Measurements from ENCODE around the gene DEK. TPM values are rescaled to one million over a fixed set of nuclear protein-coding genes. Genes with fewer than 3 reads are reported as not detected.
A peak's percentile ranks its signal among the peaks of the same experiment; 100 is the strongest.

DEK gene
- total and polyA plus RNA-seq, 2 experiments from 2014 or later = 101 to 116 TPM

DNA sequence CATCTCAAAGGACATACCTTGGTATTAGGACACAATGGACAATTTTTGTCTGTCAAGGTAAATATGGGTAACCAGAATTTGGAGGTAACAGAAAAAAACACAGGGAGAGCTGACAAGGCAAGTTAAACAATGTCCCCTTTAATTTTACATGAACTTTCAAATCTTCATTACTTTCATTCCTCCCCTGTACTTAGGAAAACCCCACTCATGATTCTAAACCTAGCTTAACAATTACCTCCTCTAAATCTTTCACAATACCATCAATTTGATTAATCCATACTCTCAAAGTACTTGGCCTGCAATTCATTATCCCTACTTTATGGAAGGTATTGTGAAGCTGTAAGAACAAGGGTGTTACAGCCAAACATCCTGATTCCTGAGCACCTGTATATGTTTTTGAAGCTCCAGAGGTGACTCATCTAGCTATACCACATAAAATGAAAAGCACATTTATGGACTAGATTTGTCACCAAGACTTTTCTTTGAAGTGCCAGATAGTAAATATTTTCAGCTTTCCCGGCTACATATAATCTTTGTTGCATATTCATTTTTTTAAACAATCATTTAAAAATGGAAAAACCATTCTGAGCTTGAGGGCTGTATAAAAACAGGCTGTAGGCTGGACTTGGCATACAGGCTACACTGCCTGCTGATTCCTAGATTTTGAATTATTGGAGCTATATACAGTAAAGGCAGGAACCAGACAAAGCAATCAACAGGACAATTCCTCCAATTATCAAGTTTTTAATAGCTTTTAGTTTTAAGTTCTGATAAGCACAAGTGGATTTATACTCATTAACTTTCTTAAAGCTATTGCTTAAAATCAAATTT, 22.9 kb downstream of the DEK start:
- Histone ChIP-seq H3K27me3 (replicated peaks; ENCODE audit: insufficient read depth) (no peaks in the 10 kb centered on the region), H3K9me2 (ENCODE audit: insufficient read depth) (no peaks in the 10 kb centered on the region), H2AFZ (no peak overlapping the region), H4K20me1 (ENCODE audit: insufficient read depth) (no peaks in the 10 kb centered on the region), H3K4me2 (ENCODE audit: unreplicated experiment) (no peak overlapping the region), H3K27ac (peak overlapping the region; percentile 76), H3K4me1 (ENCODE audit: insufficient read depth) (peaks cover 16% of the 10 kb centered on the region), H3K9me3 (ENCODE audit: low read depth) (no peaks in the 10 kb centered on the region), H3K79me2 (ENCODE audit: insufficient read depth) (peaks cover 93% of the 10 kb centered on the region), H3K4me3 (no peak overlapping the region), H3F3A (ENCODE audit: insufficient read depth) (peaks cover 22% of the 10 kb centered on the region; the same call in 1 of the 2 replicates), H3K36me3 (ENCODE audit: low read depth) (peaks cover 54% of the 10 kb centered on the region), H3K9ac (peak overlapping the region; percentile 29; the same call in 1 of the 2 replicates)
- no peak for TF ChIP-seq EZH2 (IDR thresholded peaks at IDR 0.05; ENCODE audit: insufficient read depth, poor library complexity, severe bottlenecking)
- TF ChIP-seq EZH2phosphoT487 (IDR thresholded peaks at IDR 0.05; ENCODE audit: insufficient read depth, low read depth) = no peak
- DNase-seq = peak; percentile 54
- 44 to 65% methylated on average over 1 of the region's 1 CpG for WGBS, 2 experiments (ENCODE audit: low coverage in 1 of 2, low lambda C conversion rate in 2 of 2, missing lambda C conversion rate in 2 of 2)
- in situ Hi-C loops (cut with MboI) = no loop called here

DNA sequence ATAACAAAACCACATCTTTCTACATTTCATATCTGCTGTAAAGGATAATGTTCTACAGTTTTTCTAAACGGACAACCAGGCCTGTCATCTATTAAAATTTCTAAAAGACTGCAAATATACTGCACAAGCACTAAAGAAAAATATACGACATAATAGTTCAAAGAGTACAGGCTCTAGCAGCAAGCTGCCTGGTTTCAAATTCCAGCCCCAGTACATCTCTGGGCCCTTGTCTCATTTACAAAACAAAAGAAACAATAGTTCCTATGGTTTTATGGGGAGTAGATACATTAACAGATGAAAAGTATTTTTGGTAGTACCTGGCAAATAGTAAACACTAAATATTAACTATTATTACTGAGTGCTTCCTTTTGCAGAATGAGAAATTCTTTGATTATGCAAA, 24.1 kb downstream of the DEK start:
- Histone ChIP-seq H3K36me3 (ENCODE audit: low read depth) (peaks cover 58% of the 10 kb centered on the region), H3K9me3 (ENCODE audit: low read depth) (no peaks in the 10 kb centered on the region), H3K27me3 (replicated peaks; ENCODE audit: insufficient read depth) (no peaks in the 10 kb centered on the region), H3K4me1 (ENCODE audit: insufficient read depth) (peaks cover 16% of the 10 kb centered on the region), H2AFZ (no peak overlapping the region), H3K79me2 (ENCODE audit: insufficient read depth) (peaks cover 87% of the 10 kb centered on the region), H3F3A (ENCODE audit: insufficient read depth) (peaks cover 26% of the 10 kb centered on the region; the same call in 1 of the 2 replicates), H3K9me2 (ENCODE audit: insufficient read depth) (no peaks in the 10 kb centered on the region), H3K27ac (no peak overlapping the region), H3K9ac (no peak overlapping the region), H4K20me1 (ENCODE audit: insufficient read depth) (no peaks in the 10 kb centered on the region), H3K4me3 (no peak overlapping the region), H3K4me2 (ENCODE audit: unreplicated experiment) (no peak overlapping the region)
- no peak for DNase-seq
- in situ Hi-C loops (cut with MboI) = no loop called here
- TF ChIP-seq EZH2 (IDR thresholded peaks at IDR 0.05; ENCODE audit: insufficient read depth, poor library complexity, severe bottlenecking) = no peak
- no peak for TF ChIP-seq EZH2phosphoT487 (IDR thresholded peaks at IDR 0.05; ENCODE audit: insufficient read depth, low read depth)
- 42 to 57% methylated on average over 2 of the region's 2 CpGs for WGBS, 2 experiments (ENCODE audit: low coverage in 1 of 2, low lambda C conversion rate in 2 of 2, missing lambda C conversion rate in 2 of 2)

DNA sequence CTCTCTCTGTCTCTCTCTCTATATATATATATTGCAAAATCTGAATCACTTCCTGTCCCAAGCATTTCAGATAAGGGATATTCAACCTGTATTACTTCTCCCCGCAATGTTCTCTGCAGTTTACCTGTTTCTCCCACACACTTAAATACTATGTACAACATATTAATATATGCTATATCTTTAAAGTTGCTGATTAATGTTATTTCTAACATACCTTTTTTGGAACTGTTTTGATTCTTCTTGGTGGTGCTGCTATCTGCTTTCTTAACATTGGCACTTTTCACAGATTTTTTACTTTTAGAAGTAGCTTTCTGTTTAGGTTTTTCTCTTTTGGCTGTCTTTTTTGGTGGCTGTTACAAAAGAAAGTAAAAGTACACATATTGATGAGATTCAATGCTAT, 27.2 kb downstream of the DEK start:
- TF ChIP-seq EZH2 (IDR thresholded peaks at IDR 0.05; ENCODE audit: insufficient read depth, poor library complexity, severe bottlenecking) (no peak), EZH2phosphoT487 (IDR thresholded peaks at IDR 0.05; ENCODE audit: insufficient read depth, low read depth) (no peak)

DNA sequence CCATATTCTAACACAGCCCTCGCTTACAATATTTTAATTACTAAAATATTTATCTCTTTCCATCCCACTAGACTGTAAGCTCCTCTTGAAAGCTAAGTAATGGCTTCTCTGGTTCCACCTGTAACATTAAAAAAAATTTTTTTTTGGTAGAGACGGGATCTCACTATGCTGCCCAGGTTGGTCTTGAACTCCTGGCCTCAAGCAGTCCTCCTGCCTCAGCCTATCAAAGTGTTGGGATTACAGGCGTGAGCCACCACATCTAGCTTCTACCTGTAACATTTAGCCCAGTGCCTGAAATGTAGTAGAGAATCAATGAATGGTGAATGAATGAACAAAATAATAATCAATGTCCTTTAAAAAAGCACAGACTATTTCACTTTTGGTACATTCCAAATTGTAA, 28.8 kb downstream of the DEK start:
- 82 to 83% methylated on average over 3 of the region's 3 CpGs for WGBS, 2 experiments (ENCODE audit: low coverage in 1 of 2, low lambda C conversion rate in 2 of 2, missing lambda C conversion rate in 2 of 2)
- H3F3A ChIP-seq (ENCODE audit: insufficient read depth) = 0 out of 2 replicates have a peak, but pooled peaks cover 4% of the 10 kb centered on the region
- no peak overlapping the region for H3K4me2 ChIP-seq (ENCODE audit: unreplicated experiment)
- TF ChIP-seq EZH2phosphoT487 (IDR thresholded peaks at IDR 0.05; ENCODE audit: insufficient read depth, low read depth) = no peak
- TF ChIP-seq EZH2 (IDR thresholded peaks at IDR 0.05; ENCODE audit: insufficient read depth, poor library complexity, severe bottlenecking) = no peak
- H3K9ac ChIP-seq = no peak overlapping the region
- peaks cover 60% of the 10 kb centered on the region for H3K36me3 ChIP-seq (ENCODE audit: low read depth)
- no peaks in the 10 kb centered on the region for H3K4me1 ChIP-seq (ENCODE audit: insufficient read depth)
- H3K9me3 ChIP-seq (ENCODE audit: low read depth) = no peaks in the 10 kb centered on the region
- no peak overlapping the region for H3K27ac ChIP-seq
- H3K9me2 ChIP-seq (ENCODE audit: insufficient read depth) = no peaks in the 10 kb centered on the region
- H2AFZ ChIP-seq = no peak overlapping the region
- no peaks in the 10 kb centered on the region for H3K27me3 ChIP-seq (replicated peaks; ENCODE audit: insufficient read depth)
- peaks cover 83% of the 10 kb centered on the region for H3K79me2 ChIP-seq (ENCODE audit: insufficient read depth)
- no peak for DNase-seq
- no peak overlapping the region for H3K4me3 ChIP-seq
- H4K20me1 ChIP-seq (ENCODE audit: insufficient read depth) = no peaks in the 10 kb centered on the region
- in situ Hi-C loops (cut with MboI) = no loop called here

More for the DNA sequence above, 27.2 kb downstream of the DEK start:
- Histone ChIP-seq H3K4me3 (no peak overlapping the region), H3K4me2 (ENCODE audit: unreplicated experiment) (no peak overlapping the region), H3K9me3 (ENCODE audit: low read depth) (no peaks in the 10 kb centered on the region), H3K9ac (no peak overlapping the region), H3F3A (ENCODE audit: insufficient read depth) (0 out of 2 replicates have a peak, but pooled peaks cover 17% of the 10 kb centered on the region), H3K27me3 (replicated peaks; ENCODE audit: insufficient read depth) (no peaks in the 10 kb centered on the region), H3K4me1 (ENCODE audit: insufficient read depth) (peaks cover 9% of the 10 kb centered on the region), H3K36me3 (ENCODE audit: low read depth) (peaks cover 53% of the 10 kb centered on the region), H2AFZ (no peak overlapping the region), H3K9me2 (ENCODE audit: insufficient read depth) (no peaks in the 10 kb centered on the region), H3K79me2 (ENCODE audit: insufficient read depth) (peaks cover 83% of the 10 kb centered on the region), H3K27ac (no peak overlapping the region), H4K20me1 (ENCODE audit: insufficient read depth) (no peaks in the 10 kb centered on the region)
- in situ Hi-C loops (cut with MboI) = no loop called here
- 97 to 100% methylated on average over 1 of the region's 1 CpG for WGBS, 2 experiments (ENCODE audit: low coverage in 1 of 2, low lambda C conversion rate in 2 of 2, missing lambda C conversion rate in 2 of 2)
- no peak for DNase-seq
